Ascending aorta (tissue), 2 donors: ENCODE measurements around the gene LMOD2. TPM values are rescaled to one million over a fixed set of nuclear protein-coding genes. Genes with fewer than 3 reads are reported as not detected.

Experiments
- DNase-seq, 2 donors: peaks; one replicate each; pipeline ENCODE4 v3.0.0-alpha.2; 2019; ENCODE audit warnings: low spot score in 2 of 2
- H3K27ac ChIP-seq, 2 donors: fragments of 200-600 bp; sonication (generic); one replicate each; pipeline ENCODE4 v1.5.1; 2016 to 2017; ENCODE audit warnings: mild to moderate bottlenecking in 1 of 2
- H3K27me3 ChIP-seq: fragments of 200-600 bp; sonication (generic); one replicate; pipeline ENCODE4 v1.5.1; 2017
- H3K36me3 ChIP-seq, 2 donors: fragments of 200-600 bp; sonication (generic); one replicate each; pipeline ENCODE4 v1.5.1; 2016
- H3K4me1 ChIP-seq, 2 donors: fragments of 200-600 bp; sonication (generic); one replicate each; pipeline ENCODE4 v1.5.1; 2016 to 2017; ENCODE audit warnings: mild to moderate bottlenecking in 1 of 2
- H3K4me3 ChIP-seq, 2 donors: fragments of 200-600 bp; sonication (generic); one replicate each; pipeline ENCODE4 v1.5.1; 2016 to 2017; ENCODE audit warnings: mild to moderate bottlenecking in 1 of 2
- H3K9me3 ChIP-seq, 2 donors: fragments of 200-600 bp; sonication (generic); one replicate each; pipeline ENCODE4 v1.5.1; 2016
- CTCF ChIP-seq, 3 experiments: fragments of 200-600 bp in 2 of 3; fragments of 450-650 bp in 1 of 3; sonication (generic) in 2 of 3; IDR thresholded peaks; one replicate each; pipeline ENCODE4 v1.5.1; 2016 to 2019; ENCODE audit warnings: antibody characterized with exemption in 3 of 3, mild to moderate bottlenecking in 1 of 3, moderate library complexity in 1 of 3
- intact Hi-C: fragments of 100-400 bp; cut with DNase I; formaldehyde crosslinking; loops from one replicate; pipeline ENCODE4 v1.15.1; 2023
- total RNA-seq: library from RNA; depleted of rRNA; stranded (reverse); fragments of >200 nt; gene quantifications from one replicate; pipeline ENCODE4 v1.1.0, GENCODE V29; 2016

LMOD2 gene
- total RNA-seq, 1 donor from 2014 or later = not detected

DNA sequence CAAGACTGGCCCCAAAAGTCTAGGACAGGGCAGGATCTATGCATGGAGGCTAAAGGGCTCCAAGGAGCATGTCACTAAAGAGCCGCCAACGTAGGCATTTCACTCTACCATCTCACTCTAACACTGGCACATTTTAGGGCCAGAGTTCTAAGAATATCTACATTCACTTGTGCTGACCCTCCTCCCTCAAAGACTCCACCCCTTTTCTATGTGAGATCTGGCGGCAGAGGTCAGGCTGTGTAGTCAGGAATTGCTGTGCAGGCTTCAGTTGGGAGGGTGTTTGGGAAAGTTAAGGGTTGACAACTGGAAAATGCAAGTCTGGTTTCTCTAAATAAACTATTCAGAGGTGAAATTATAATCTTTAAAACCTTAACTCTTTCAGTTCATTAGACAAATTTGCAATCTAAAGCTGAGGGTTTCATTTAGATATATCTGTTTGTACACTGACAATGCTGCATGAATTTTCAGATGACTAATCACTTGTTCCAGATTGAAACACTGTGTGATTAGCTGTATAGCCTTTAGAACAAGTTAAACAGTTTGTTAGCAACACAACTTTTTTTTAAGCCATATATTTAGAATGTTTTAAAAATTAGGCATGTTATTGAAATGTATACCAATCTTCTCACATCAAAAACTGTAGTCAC, 18.2 kb downstream of the LMOD2 start:
- intact Hi-C loops = no loop called here
- H3K36me3 ChIP-seq = no peaks in the 10 kb centered on the region
- no peaks in the 10 kb centered on the region for H3K9me3 ChIP-seq

DNA sequence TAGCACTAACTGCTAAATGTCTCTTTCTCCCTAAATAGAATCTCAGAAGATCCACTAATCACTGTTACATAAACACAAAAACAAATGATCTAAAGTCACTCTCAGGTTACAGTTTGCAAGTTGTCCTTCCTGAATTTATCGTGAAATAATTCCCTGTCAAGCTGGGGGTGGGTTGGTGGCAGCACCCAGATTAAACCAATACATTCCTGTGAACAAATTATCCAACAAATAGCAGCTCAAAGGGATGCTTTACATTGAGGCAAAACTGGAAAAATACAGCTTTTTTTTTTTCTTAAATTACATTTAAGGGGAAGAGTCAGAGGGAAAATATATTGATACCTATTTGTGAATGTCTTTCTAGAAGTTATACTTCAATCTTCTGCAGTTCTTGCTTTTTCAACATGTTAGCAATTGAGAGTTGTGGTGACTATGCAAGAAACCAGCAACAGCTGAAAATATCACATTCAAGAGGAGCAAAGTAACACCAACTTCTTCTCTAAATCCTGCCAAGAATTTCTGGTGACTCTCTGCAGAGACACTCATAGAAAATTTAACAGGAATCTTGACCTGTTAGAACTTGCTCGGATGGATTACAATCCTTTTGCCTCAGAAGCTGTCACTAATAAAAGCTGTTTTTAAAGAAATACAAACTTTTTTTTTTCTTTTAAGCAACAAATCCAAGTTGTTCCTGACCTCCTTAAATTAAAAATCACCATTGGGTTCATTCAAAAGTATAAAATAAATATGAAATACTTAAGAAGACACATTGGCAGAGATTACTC, 18.9 kb downstream of the LMOD2 start:
- Histone ChIP-seq H3K36me3 (peaks cover 0 to 4% of the 10 kb centered on the region in 2 donors), H3K4me1 (no peaks in the 10 kb centered on the region), H3K27ac (no peak overlapping the region), H3K9me3 (no peaks in the 10 kb centered on the region), H3K27me3 (no peaks in the 10 kb centered on the region), H3K4me3 (no peak overlapping the region)
- no peak for DNase-seq
- intact Hi-C loops = no loop called here
- no peak for TF ChIP-seq CTCF (IDR thresholded peaks at IDR 0.05)

More for the DNA sequence above, 18.2 kb downstream of the LMOD2 start:
- no peaks in the 10 kb centered on the region for H3K27me3 ChIP-seq
- H3K27ac ChIP-seq = no peak overlapping the region
- no peaks in the 10 kb centered on the region for H3K4me1 ChIP-seq
- H3K4me3 ChIP-seq = no peak overlapping the region
- DNase-seq = no peak
- TF ChIP-seq CTCF (IDR thresholded peaks at IDR 0.05) = no peak

DNA sequence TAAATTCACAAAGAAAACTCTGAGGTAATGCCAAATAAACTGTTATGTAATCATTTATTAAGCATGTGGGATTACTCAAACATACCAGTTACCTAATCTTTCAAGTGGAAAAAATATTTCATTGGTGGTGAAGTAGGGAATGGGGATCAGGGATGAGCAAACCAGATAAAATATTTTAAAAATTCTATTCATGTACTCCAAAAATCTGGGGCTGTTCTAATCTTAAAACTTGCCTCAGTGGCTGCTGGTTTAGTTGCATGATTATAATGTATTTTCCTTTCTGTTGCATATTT, 19.5 kb downstream of the LMOD2 start:
- H3K9me3 ChIP-seq = no peaks in the 10 kb centered on the region
- no peak for DNase-seq
- H3K27me3 ChIP-seq = no peaks in the 10 kb centered on the region
- H3K36me3 ChIP-seq = peaks cover 0 to 9% of the 10 kb centered on the region in 2 donors
- no peaks in the 10 kb centered on the region for H3K4me1 ChIP-seq
- no peak overlapping the region for H3K4me3 ChIP-seq
- no peak for TF ChIP-seq CTCF (IDR thresholded peaks at IDR 0.05)
- H3K27ac ChIP-seq = no peak overlapping the region
- intact Hi-C loops = no loop called here

DNA sequence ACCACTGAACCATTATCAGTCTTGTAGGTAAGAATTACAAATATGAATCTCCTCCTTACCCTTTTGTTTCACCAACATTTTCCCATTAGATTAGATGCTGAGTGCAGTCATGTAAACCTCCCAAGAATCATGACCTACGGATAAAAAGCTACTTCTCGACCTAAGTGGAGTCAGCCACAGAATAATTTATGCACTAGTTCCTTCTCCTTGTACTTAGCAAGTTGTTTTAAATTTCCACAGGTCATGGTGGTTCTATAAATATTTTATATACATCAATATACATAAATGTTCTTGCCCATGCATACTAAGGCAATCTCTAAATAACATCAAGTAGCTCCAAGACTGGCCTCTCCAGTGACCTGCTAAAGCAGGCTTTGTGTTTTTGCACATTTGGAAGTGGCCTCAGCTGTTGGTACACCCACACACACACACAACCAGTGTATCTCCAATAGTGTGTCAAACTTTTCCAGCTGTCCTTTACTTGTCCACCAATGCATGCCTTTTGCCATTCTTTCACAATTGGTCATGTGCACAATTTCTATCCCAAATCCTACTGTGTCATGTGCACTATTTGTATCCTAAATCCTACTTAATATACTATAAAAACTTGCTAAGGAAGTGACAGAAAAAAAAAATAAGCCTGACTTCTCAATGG, 21.5 kb downstream of the LMOD2 start:
- no peak for TF ChIP-seq CTCF (IDR thresholded peaks at IDR 0.05)
- H3K4me3 ChIP-seq = no peak overlapping the region
- H3K36me3 ChIP-seq = peaks cover 0 to 21% of the 10 kb centered on the region in 2 donors
- H3K27ac ChIP-seq = no peak overlapping the region
- no peaks in the 10 kb centered on the region for H3K4me1 ChIP-seq
- intact Hi-C loops = no loop called here
- DNase-seq = no peak
- no peaks in the 10 kb centered on the region for H3K27me3 ChIP-seq
- no peaks in the 10 kb centered on the region for H3K9me3 ChIP-seq

- Histone ChIP-seq H3K4me3 (no peak overlapping the region), H3K27me3 (no peaks in the 10 kb centered on the region), H3K9me3 (no peaks in the 10 kb centered on the region), H3K36me3 (peaks cover 0 to 21% of the 10 kb centered on the region in 2 donors), H3K4me1 (no peaks in the 10 kb centered on the region), H3K27ac (no peak overlapping the region)
- intact Hi-C loops = no loop called here
- TF ChIP-seq CTCF (IDR thresholded peaks at IDR 0.05) = no peak
- DNase-seq = no peak
Observed at GRCh38 chr7:123679614-123680013, 23.9 kb downstream of the LMOD2 start.
